Muscle of leg (tissue), 11 donors: ENCODE data around the gene SHROOM3. TPM values are rescaled to one million over a fixed set of nuclear protein-coding genes. Genes with fewer than 3 reads are reported as not detected.

ENCODE experiments used
- DNase-seq: peaks from one replicate; pipeline ENCODE4 v3.0.0; 2013
- H3K27ac ChIP-seq: one replicate; pipeline ENCODE4 v1.5.1; 2013; ENCODE audit warnings: mild to moderate bottlenecking, low read length, control low read depth
- H3K27me3 ChIP-seq: one replicate; pipeline ENCODE4 v1.6.1; 2013; ENCODE audit warnings: low read length; ENCODE audit not compliant: control insufficient read depth, insufficient read depth
- H3K36me3 ChIP-seq: one replicate; pipeline ENCODE4 v1.6.1; 2013; ENCODE audit warnings: low read length; ENCODE audit not compliant: control insufficient read depth, insufficient read depth
- H3K4me1 ChIP-seq: one replicate; pipeline ENCODE4 v1.6.1; 2013; ENCODE audit warnings: low read length; ENCODE audit not compliant: control insufficient read depth, insufficient read depth
- H3K4me3 ChIP-seq: one replicate; pipeline ENCODE4 v1.5.1; 2013; ENCODE audit warnings: low read length, control low read depth
- H3K9me3 ChIP-seq: replicated peaks from 2 replicates; pipeline ENCODE4 v1.6.1; 2013; ENCODE audit warnings: low read depth, low read length; ENCODE audit not compliant: control insufficient read depth
- WGBS: methylation state at CpG from one replicate; pipeline ENCODE4 v1.1.5; 2013; ENCODE audit warnings: missing lambda C conversion rate; ENCODE audit not compliant: insufficient coverage; 5-methylcytosine and 5-hydroxymethylcytosine counted together
- polyA plus RNA-seq, 8 donors: library from polyadenylated mRNA; unstranded; fragments of 120-200 nt; gene quantifications; one replicate each; pipeline versions ENCODE4 v1.2.1 to v1.2.3, GENCODE V29; 2013; ENCODE audit warnings: inconsistent platforms in 1 of 8, low replicate concordance in 1 of 8; ENCODE audit not compliant: insufficient read length in 8 of 8, insufficient read depth in 1 of 8
- total RNA-seq: library from RNA; stranded (reverse); fragments of 120-200 nt; gene quantifications from one replicate; pipeline ENCODE4 v1.2.4, GENCODE V29; 2013

Gene SHROOM3
- total and polyA plus RNA-seq, 9 donors, result 21.0 to 57.5 (median 29.0) TPM

DNA sequence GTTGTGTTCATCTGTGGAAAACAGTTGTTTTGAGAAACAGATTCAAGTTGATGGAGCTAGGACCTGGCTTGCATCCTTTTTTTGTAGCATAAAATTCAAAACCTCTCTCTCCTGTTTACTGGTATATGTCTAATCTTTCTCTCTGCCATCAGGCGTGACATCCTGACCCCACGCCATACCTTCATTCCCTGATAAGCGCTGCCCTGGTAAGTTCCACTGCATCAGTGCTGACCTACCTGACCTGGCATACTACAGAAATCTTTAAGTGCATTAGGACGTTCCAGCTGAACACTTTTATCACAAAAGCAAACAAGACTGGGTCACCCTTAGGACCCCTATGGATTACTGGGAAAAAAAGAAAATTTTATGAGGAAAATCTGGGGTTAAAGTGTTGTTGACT is 230.7 kb downstream of the SHROOM3 start:
- DNase-seq, result no peak
- no peaks in the 10 kb centered on the region for H3K4me1 ChIP-seq
- no peak overlapping the region for H3K4me3 ChIP-seq
- WGBS, result no CpG with 5 or more reads among the region's 4 CpGs
- H3K9me3 ChIP-seq, result no peaks in the 10 kb centered on the region
- H3K27me3 ChIP-seq, result no peaks in the 10 kb centered on the region
- H3K27ac ChIP-seq, result no peak overlapping the region
- H3K36me3 ChIP-seq, result no peaks in the 10 kb centered on the region

DNA sequence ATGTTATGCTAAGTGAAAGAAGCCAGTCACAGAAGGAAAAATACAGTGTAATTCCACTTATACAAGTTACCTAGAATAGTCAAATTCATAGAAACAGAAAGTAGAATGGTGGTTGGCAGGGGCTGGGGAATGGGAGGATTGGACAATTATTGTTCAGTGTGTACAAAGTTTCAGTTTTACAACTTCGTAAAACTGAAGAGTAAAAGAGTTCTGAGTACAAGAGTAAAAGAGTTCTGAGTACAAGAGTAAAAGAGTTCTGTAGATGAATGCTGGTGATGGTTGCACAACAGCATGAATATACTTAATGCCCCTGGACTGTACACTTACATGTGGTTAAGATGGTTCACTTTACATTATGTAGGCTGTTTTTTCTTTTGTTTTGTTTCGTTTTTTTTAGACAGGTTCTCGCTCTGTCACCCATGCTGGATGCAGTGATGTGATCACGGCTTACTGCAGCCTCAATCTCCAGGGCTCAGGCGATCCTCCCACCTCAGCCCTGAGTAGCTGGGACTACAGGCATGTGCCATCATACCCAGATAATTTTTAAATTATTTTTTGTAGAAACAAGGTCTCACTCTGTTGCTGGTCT is 232.0 kb downstream of the SHROOM3 start:
- no peak for DNase-seq
- Histone ChIP-seq H3K4me1 (no peaks in the 10 kb centered on the region), H3K36me3 (no peaks in the 10 kb centered on the region), H3K27me3 (no peaks in the 10 kb centered on the region), H3K4me3 (no peak overlapping the region), H3K9me3 (no peaks in the 10 kb centered on the region), H3K27ac (no peak overlapping the region)
- WGBS, result 88% methylated on average over 2 of the region's 5 CpGs

DNA sequence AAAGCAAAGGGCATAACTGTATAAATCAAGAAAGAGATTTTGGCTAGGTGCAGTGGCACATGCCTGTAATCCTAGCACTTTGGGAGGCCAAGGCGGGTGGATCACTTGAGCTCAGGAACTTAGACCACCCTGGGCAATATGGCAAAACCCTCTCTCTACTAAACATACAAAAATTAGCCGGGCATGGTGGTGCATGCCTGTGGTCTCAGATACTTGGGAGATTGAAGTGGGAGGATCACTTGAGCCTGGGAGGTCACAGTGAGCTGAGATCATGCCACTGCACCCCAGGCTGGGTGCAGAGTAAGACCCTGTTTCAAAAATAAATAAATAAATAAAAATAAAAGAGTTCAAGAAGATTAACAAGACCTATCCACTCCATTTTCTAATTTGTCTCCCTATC is 235.6 kb downstream of the SHROOM3 start:
- no peaks in the 10 kb centered on the region for H3K4me1 ChIP-seq
- DNase-seq, result no peak
- no peak overlapping the region for H3K27ac ChIP-seq
- WGBS, result no CpG with 5 or more reads among the region's 2 CpGs
- H3K9me3 ChIP-seq, result no peaks in the 10 kb centered on the region
- no peaks in the 10 kb centered on the region for H3K27me3 ChIP-seq
- no peaks in the 10 kb centered on the region for H3K36me3 ChIP-seq
- no peak overlapping the region for H3K4me3 ChIP-seq

DNA sequence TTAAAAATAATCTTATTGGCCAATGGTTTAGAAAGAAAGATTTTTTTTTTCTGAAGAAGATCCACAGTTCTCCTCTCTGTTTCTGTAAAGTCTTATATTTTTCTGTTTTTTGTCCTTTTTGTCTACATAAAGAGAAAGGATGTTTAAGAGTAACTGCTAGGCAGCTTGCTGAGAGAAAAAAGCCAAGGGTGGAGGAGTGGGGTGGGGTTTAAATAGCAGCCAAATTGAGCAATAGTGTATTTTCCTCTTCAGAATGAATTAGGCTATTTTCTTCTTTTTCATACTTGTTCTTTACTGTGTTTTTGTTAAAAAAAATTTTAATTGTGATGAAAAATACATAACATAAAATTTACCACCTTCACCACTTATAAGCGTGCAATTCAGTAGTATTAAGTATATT is 238.3 kb downstream of the SHROOM3 start:
- no CpG with 5 or more reads among the region's 1 CpG for WGBS
- peak; percentile 33 for DNase-seq
- no peaks in the 10 kb centered on the region for H3K4me1 ChIP-seq
- no peaks in the 10 kb centered on the region for H3K9me3 ChIP-seq
- H3K36me3 ChIP-seq, result no peaks in the 10 kb centered on the region
- H3K27me3 ChIP-seq, result no peaks in the 10 kb centered on the region
- H3K27ac ChIP-seq, result no peak overlapping the region
- no peak overlapping the region for H3K4me3 ChIP-seq

DNA sequence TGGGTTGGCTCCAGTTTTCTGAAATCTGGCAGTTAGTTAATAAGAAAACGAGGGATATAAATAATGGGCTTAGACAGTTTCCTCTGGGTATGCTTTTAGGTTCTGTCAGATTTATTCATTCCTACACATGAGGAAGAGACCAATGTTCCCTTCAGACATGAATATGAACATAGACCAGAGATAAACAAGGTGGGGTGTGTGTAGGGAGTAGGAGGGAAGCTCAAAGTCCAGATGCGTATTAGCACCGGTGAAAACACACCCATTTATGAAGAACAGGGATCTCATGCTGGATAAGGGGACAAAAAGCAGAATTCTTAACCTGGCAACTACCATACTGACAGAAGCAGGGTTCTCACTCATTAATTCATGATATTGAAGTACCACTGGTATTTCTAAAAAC is 240.0 kb downstream of the SHROOM3 start:
- H3K4me3 ChIP-seq, result no peak overlapping the region
- no peaks in the 10 kb centered on the region for H3K27me3 ChIP-seq
- H3K27ac ChIP-seq, result no peak overlapping the region
- H3K9me3 ChIP-seq, result no peaks in the 10 kb centered on the region
- WGBS, result no CpG with 5 or more reads among the region's 3 CpGs
- H3K36me3 ChIP-seq, result no peaks in the 10 kb centered on the region
- no peaks in the 10 kb centered on the region for H3K4me1 ChIP-seq
- DNase-seq, result no peak

DNA sequence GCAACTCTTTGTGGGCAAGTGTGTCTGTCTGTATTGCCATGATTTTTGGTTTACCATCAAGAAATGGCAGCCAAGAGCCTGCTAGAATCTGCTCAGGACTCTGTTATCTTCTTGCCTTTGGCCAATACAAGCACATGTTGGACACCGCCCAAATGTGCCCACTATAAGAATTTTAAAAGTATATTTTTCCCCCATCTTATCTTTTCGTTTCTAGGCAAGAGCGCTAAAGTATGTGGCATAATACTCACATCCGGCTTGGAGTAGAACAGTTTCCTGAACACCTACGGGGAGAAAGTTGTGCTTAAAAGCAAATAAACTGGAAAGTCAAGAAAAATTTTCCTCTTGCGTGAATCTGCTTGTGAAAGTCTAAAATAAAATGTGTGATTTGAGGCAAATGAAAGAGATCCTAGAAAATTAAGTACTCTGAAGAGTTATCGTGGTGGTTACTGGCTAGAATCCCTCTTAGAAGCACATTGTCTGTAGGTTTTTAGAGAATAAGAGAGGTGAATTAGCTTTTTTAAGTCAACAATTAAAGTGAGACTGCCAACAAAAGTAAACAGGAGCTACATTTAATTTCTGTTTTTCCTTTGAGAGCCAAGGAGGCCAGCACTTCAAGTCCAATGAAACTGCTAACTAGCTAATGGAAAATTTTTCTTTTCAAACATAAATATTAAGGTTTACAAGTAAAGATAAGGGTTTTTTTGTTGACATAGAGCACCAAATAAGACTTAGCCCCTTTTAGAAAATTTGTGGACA is 242.7 kb downstream of the SHROOM3 start:
- Histone ChIP-seq H3K27ac (no peak overlapping the region), H3K27me3 (no peaks in the 10 kb centered on the region), H3K4me1 (no peaks in the 10 kb centered on the region), H3K36me3 (no peaks in the 10 kb centered on the region), H3K4me3 (no peak overlapping the region), H3K9me3 (no peaks in the 10 kb centered on the region)
- WGBS, result 95% methylated on average over 5 of the region's 7 CpGs
- DNase-seq, result no peak

DNA sequence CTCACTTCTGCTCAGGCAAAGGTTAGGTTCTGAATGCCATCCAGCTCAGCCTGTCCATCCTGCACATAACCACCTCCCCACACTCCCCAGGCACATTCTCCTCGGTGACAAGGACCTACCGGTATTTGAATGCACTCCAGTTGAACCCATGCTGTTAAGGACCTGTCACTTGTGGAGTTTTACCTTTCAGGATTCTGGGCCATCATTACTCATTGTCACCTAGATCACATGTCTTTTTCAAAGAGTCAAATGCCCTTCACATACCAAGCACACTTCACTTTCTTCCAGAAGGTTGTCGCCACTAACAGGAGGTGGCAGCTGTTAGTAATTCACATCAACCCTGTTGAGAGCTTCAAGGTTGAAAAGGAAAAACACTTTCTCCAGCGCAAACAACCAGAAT is 244.7 kb downstream of the SHROOM3 start:
- DNase-seq, result peak; percentile 44
- Histone ChIP-seq H3K4me3 (no peak overlapping the region), H3K36me3 (no peaks in the 10 kb centered on the region), H3K27me3 (no peaks in the 10 kb centered on the region), H3K27ac (no peak overlapping the region), H3K9me3 (no peaks in the 10 kb centered on the region), H3K4me1 (no peaks in the 10 kb centered on the region)
- 40% methylated on average over 2 of the region's 4 CpGs for WGBS

DNA sequence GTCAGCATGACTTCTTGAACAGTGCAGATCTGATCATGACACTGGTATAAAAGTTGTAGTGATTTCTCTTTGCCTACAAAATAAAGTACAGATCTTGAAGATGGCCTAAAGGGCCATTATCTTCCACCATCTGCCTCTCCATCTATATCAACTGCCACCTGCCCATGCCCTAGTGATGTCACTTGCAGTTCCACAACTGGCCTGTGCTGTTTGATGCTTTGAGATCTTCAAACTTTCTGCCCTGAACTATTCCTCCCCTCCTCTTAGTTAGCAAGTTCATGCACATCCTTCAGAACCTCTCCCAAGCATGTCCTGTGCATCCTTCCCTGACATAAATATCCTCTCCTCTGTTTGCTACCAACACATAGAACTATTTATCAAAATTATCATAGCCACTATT is 245.9 kb downstream of the SHROOM3 start:
- H3K27ac ChIP-seq, result no peak overlapping the region
- H3K36me3 ChIP-seq, result no peaks in the 10 kb centered on the region
- H3K27me3 ChIP-seq, result no peaks in the 10 kb centered on the region
- H3K4me3 ChIP-seq, result no peak overlapping the region
- H3K4me1 ChIP-seq, result no peaks in the 10 kb centered on the region
- H3K9me3 ChIP-seq, result no peaks in the 10 kb centered on the region
- DNase-seq, result no peak

DNA sequence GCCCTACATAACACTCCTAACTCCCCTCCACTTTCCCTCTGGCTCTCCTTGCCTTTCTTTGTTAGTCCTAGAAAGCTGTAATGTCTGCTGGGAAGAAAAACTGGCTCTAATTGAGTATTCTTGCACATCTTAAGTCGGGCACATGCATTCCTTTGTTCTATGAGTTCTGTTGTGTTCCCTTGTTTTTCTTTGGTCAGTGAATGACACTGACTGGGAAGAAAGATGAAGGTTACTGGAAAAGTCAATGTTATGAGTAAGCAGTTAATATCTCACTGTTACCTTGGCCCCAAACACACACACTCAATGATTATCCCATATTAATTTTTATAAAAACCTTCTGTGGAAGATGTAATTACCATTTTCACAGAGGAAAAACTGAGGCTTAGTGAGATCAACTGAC is 247.0 kb downstream of the SHROOM3 start:
- no peaks in the 10 kb centered on the region for H3K9me3 ChIP-seq
- no peaks in the 10 kb centered on the region for H3K4me1 ChIP-seq

DNA sequence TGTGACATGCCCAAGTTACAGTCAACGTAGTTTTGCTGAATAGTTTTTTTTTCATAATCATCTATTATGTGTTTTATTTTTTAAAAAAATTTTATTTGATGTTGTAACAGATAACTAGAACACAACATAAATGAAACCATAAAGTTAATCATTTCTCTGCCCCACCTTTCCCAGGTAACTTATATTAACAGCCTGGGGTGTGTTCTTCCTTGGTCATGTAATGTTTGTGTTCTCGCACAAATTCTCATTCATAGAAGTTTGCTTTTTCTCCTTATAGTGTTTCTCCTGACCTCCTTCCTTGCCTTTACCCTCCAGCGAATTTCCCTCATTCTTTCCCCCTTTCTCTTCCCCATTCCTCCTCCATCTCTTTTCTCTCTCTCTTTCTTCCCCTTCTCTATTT is 248.1 kb downstream of the SHROOM3 start:
- H3K27me3 ChIP-seq, result no peaks in the 10 kb centered on the region
- no peaks in the 10 kb centered on the region for H3K4me1 ChIP-seq
- H3K27ac ChIP-seq, result no peak overlapping the region
- no peaks in the 10 kb centered on the region for H3K9me3 ChIP-seq
- H3K36me3 ChIP-seq, result no peaks in the 10 kb centered on the region
- DNase-seq, result no peak
- 83% methylated on average over 1 of the region's 3 CpGs for WGBS
- H3K4me3 ChIP-seq, result no peak overlapping the region

More for the DNA sequence above, 247.0 kb downstream of the SHROOM3 start:
- 57% methylated on average over 1 of the region's 1 CpG for WGBS
- no peak for DNase-seq
- Histone ChIP-seq H3K27me3 (no peaks in the 10 kb centered on the region), H3K36me3 (no peaks in the 10 kb centered on the region), H3K27ac (no peak overlapping the region), H3K4me3 (no peak overlapping the region)
